IMR-90 (cell line): ENCODE data around the gene SYNPO2. TPM values are rescaled to one million over a fixed set of nuclear protein-coding genes. Genes with fewer than 3 reads are reported as not detected.

ENCODE experiments used
- ATAC-seq: fragments of 200-7000 bp; cut with Tn5 transposase; 2 replicates; pipeline ENCODE4 v1.9.1; 2020; ENCODE audit warnings: low read depth, mild to moderate bottlenecking, moderate library complexity
- BruUV-seq: library from RNA; stranded (reverse); fragments of 400-500 nt; replicated peaks from 2 replicates; lab custom pipeline; 2021; lab: Mats Ljungman, UMichigan
- CTCF ChIA-PET: fragments of 300-600 bp; formaldehyde crosslinking; extraction: SDS; loops from one replicate; lab custom pipeline; 2021; ENCODE audit warnings: antibody characterized with exemption; lab: Yijun Ruan, JAX
- POLR2A ChIA-PET: fragments of 300-600 bp; sonication (Branson Sonifier 250); formaldehyde crosslinking; loops from one replicate; lab custom pipeline; 2022; ENCODE audit warnings: antibody characterized with exemption; ENCODE audit not compliant: unreplicated experiment; lab: Charles Lee
- DNase-seq: peaks from one replicate; pipeline ENCODE4 v3.0.0; 2013
- H2AFZ ChIP-seq: replicated peaks from 2 replicates; pipeline ENCODE3; 2013; ENCODE audit warnings: low read length, mild to moderate bottlenecking; ENCODE audit not compliant: poor library complexity
- H2AK5ac ChIP-seq: 2 replicates; pipeline ENCODE4 v1.6.1; 2013; ENCODE audit warnings: low read depth, low read length, inconsistent platforms
- H2AK9ac ChIP-seq: replicated peaks from 2 replicates; pipeline ENCODE3; 2013; ENCODE audit warnings: mild to moderate bottlenecking, low read depth, low read length, moderate library complexity; ENCODE audit not compliant: poor library complexity
- H2BK120ac ChIP-seq: 2 replicates; pipeline ENCODE4 v1.6.1; 2013; ENCODE audit warnings: low read depth, low read length, inconsistent platforms
- H2BK15ac ChIP-seq: 3 replicates; pipeline ENCODE4 v1.6.1; 2013; ENCODE audit warnings: low read depth, low read length, inconsistent platforms
- H2BK20ac ChIP-seq: 2 replicates; pipeline ENCODE4 v1.6.1; 2013; ENCODE audit warnings: low read depth, mild to moderate bottlenecking, inconsistent platforms, low read length, moderate library complexity
- H2BK5ac ChIP-seq: 2 replicates; pipeline ENCODE4 v1.6.1; 2013; ENCODE audit warnings: mild to moderate bottlenecking, low read depth, low read length, inconsistent platforms; ENCODE audit not compliant: poor library complexity, severe bottlenecking
- H3K14ac ChIP-seq: replicated peaks from 2 replicates; pipeline ENCODE4 v1.6.1; 2013; ENCODE audit warnings: low read depth, low read length, inconsistent platforms
- H3K18ac ChIP-seq: 2 replicates; pipeline ENCODE4 v1.6.1; 2013; ENCODE audit warnings: low read depth, low read length, control low read depth
- H3K23ac ChIP-seq: 2 replicates; pipeline ENCODE4 v1.6.1; 2013; ENCODE audit warnings: low read depth, low read length, inconsistent platforms
- H3K27ac ChIP-seq: 2 replicates; pipeline ENCODE4 v1.5.1; 2013; ENCODE audit warnings: mild to moderate bottlenecking, control low read depth, low read length; ENCODE audit not compliant: insufficient read depth
- H3K27me3 ChIP-seq: 2 replicates; pipeline ENCODE4 v1.6.1; 2013; ENCODE audit warnings: low read length; ENCODE audit not compliant: control insufficient read depth, insufficient read depth
- H3K36me3 ChIP-seq: 2 replicates; pipeline ENCODE4 v1.6.1; 2013; ENCODE audit warnings: low read length, mixed read lengths; ENCODE audit not compliant: control insufficient read depth, insufficient read depth
- H3K4ac ChIP-seq: 2 replicates; pipeline ENCODE4 v1.6.1; 2013; ENCODE audit warnings: low read depth, low read length, inconsistent platforms
- H3K4me1 ChIP-seq: 2 replicates; pipeline ENCODE4 v1.6.1; 2013; ENCODE audit warnings: low read length, mixed read lengths; ENCODE audit not compliant: control insufficient read depth, insufficient read depth
- H3K4me2 ChIP-seq: 2 replicates; pipeline ENCODE4 v1.6.1; 2013; ENCODE audit warnings: low read depth, mild to moderate bottlenecking, control low read depth, low read length, moderate library complexity
- H3K4me3 ChIP-seq: 2 replicates; pipeline ENCODE4 v1.5.1; 2013; ENCODE audit warnings: low read depth, mild to moderate bottlenecking, control low read depth, low read length, moderate library complexity; ENCODE audit not compliant: insufficient read depth
- H3K56ac ChIP-seq: 2 replicates; pipeline ENCODE4 v1.6.1; 2013; ENCODE audit warnings: low read length, inconsistent platforms; ENCODE audit not compliant: insufficient read depth; ENCODE audit errors: extremely low read depth
- H3K79me1 ChIP-seq, 2 experiments: 2 replicates each; pipeline ENCODE4 v1.6.1; 2013; ENCODE audit warnings: low read length in 2 of 2, inconsistent platforms in 1 of 2, low read depth in 1 of 2
- H3K9ac ChIP-seq: 2 replicates; pipeline ENCODE4 v1.6.1; 2013; ENCODE audit warnings: low read depth, low read length, control low read depth
- H3K9me1 ChIP-seq: 2 replicates; pipeline ENCODE4 v1.6.1; 2013; ENCODE audit warnings: low read length, inconsistent platforms; ENCODE audit not compliant: insufficient read depth
- H3K9me3 ChIP-seq: 2 replicates; pipeline ENCODE4 v1.6.1; 2013; ENCODE audit warnings: low read length; ENCODE audit not compliant: control insufficient read depth, insufficient read depth
- H4K20me1 ChIP-seq: 2 replicates; pipeline ENCODE4 v1.6.1; 2013; ENCODE audit warnings: low read length, inconsistent platforms; ENCODE audit not compliant: insufficient read depth
- H4K5ac ChIP-seq: 2 replicates; pipeline ENCODE4 v1.6.1; 2013; ENCODE audit warnings: mild to moderate bottlenecking, low read depth, low read length, control low read depth
- H4K8ac ChIP-seq, 2 experiments: 2 replicates each; pipeline ENCODE4 v1.6.1; 2013; ENCODE audit warnings: low read depth in 2 of 2, low read length in 2 of 2, control low read depth in 1 of 2, inconsistent platforms in 1 of 2
- H4K91ac ChIP-seq: 2 replicates; pipeline ENCODE4 v1.6.1; 2013; ENCODE audit warnings: low read depth, low read length, inconsistent platforms; ENCODE audit not compliant: insufficient read depth
- CTCF ChIP-seq: conservative IDR thresholded peaks from 2 replicates; pipeline ENCODE4 v1.5.1; 2012; ENCODE audit warnings: mild to moderate bottlenecking, low read depth, low read length, improper control_type of control experiment
- ELK1 ChIP-seq: fragments of 150-350 bp; IDR thresholded peaks from 2 replicates; pipeline ENCODE4 v1.6.1; 2016; ENCODE audit warnings: low read depth, mild to moderate bottlenecking, low read length, moderate library complexity, borderline replicate concordance
- FOS ChIP-seq: fragments of 150-350 bp; IDR thresholded peaks from 2 replicates; pipeline ENCODE4 v1.6.1; 2016; ENCODE audit warnings: low read depth, low read length
- MXI1 ChIP-seq: IDR thresholded peaks from 2 replicates; pipeline ENCODE4 v1.6.1; 2012; ENCODE audit warnings: low read depth, mild to moderate bottlenecking, low read length, moderate library complexity, borderline replicate concordance
- NFE2L2 ChIP-seq: fragments of 150-350 bp; IDR thresholded peaks from 2 replicates; pipeline ENCODE4 v1.6.1; 2016; ENCODE audit warnings: low read depth, mild to moderate bottlenecking, low read length
- POLR2A ChIP-seq: IDR thresholded peaks from 2 replicates; pipeline ENCODE4 v1.6.1; 2012; ENCODE audit warnings: mild to moderate bottlenecking, low read depth, low read length
- RAD21 ChIP-seq: IDR thresholded peaks from 2 replicates; pipeline ENCODE4 v1.6.1; 2012; ENCODE audit warnings: low read length, improper control_type of control experiment
- RFX5 ChIP-seq: IDR thresholded peaks from 2 replicates; pipeline ENCODE4 v1.8.0; 2012; ENCODE audit warnings: low read depth, mild to moderate bottlenecking, low read length, moderate library complexity
- SMC3 ChIP-seq: fragments of 150-350 bp; IDR thresholded peaks from 2 replicates; pipeline ENCODE4 v1.6.1; 2016; ENCODE audit warnings: low read depth, mild to moderate bottlenecking, antibody characterized with exemption, low read length, moderate library complexity
- WGBS, 2 experiments: methylation state at CpG; one replicate each; pipeline versions ENCODE4 v1.1.5 to v1.1.7; 2013; ENCODE audit warnings: missing lambda C conversion rate in 2 of 2; ENCODE audit not compliant: insufficient read length in 1 of 2; ENCODE audit errors: extremely low coverage in 2 of 2; 5-methylcytosine and 5-hydroxymethylcytosine counted together
- dilution Hi-C: fragments of 300-500 bp; cut with HindIII; formaldehyde crosslinking; loops from one replicate; pipeline ENCODE4 v1.14.3; 2018; ENCODE audit warnings: low sequenced_read_pairs; ENCODE audit not compliant: unreplicated experiment
- in situ Hi-C: fragments of 300-500 bp; cut with MboI; formaldehyde crosslinking; loops from 3 replicates; pipeline ENCODE4 v1.14.3; 2019; ENCODE audit warnings: low sequenced_read_pairs, inconsistent platforms, mixed read lengths
- intact Hi-C: fragments of 100-400 bp; cut with micrococcal nuclease; formaldehyde crosslinking; loops from 2 replicates; pipeline ENCODE4 v1.10.0; 2022
- polyA plus RNA-seq, 3 experiments: library from polyadenylated mRNA; depleted of rRNA; stranded (reverse); fragments of >200 nt; gene quantifications; 2 replicates each; pipeline ENCODE4 v1.2.3, GENCODE V29; 2012; ENCODE audit warnings: low replicate concordance in 1 of 3
- total RNA-seq: library from RNA; depleted of rRNA; stranded (reverse); fragments of >200 nt; gene quantifications from 2 replicates; pipeline ENCODE4 v1.2.3, GENCODE V29; 2012

Gene SYNPO2
- total and polyA plus RNA-seq, 2 of the 4 experiments (the other 2 are of a cell fraction): 0.99 to 1.8 TPM

DNA sequence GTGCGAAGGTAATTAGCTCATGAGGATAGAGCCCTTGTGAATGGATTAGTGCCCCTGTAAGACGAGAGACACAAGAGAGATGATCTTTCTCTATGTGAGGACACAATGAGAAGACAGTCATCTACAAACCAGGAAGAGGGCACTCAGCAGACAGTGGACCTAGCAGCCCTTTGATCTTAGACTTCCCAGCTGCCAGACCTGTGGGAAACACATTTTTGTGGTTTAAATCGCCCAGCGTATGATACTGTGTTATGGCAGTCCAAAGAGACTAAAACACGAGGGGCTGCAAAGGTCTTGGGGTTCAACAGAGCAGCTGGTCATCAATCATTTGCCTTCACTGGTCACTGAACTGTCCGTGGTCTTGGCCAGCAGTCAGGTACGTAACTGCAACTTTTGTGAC, 9.2 kb upstream of the SYNPO2 start:
- no peak overlapping the region for H2BK20ac ChIP-seq
- intact Hi-C loops: no loop called here
- dilution Hi-C loops: no loop called here

More for the DNA sequence above, 9.2 kb upstream of the SYNPO2 start:
- no peaks in the 10 kb centered on the region for H3K27me3 ChIP-seq
- TF ChIP-seq MXI1: no peak
- no peak for TF ChIP-seq RAD21
- no peak for TF ChIP-seq NFE2L2
- TF ChIP-seq ELK1: no peak
- TF ChIP-seq POLR2A: no peak
- TF ChIP-seq FOS: no peak
- TF ChIP-seq RFX5: no peak
- no peak for TF ChIP-seq CTCF
- no peak for TF ChIP-seq SMC3
- no peak overlapping the region for H2BK5ac ChIP-seq
- H3K4me3 ChIP-seq: no peak overlapping the region
- H2AK5ac ChIP-seq: no peak overlapping the region
- H4K91ac ChIP-seq: no peak overlapping the region
- BruUV-seq: no TSS peak
- H3K9ac ChIP-seq: no peak overlapping the region
- no peaks in the 10 kb centered on the region for H3K79me1 ChIP-seq
- no peak overlapping the region for H4K5ac ChIP-seq
- ChIA-PET CTCF (no interaction called here), POLR2A (no interaction called here)
- no peaks in the 10 kb centered on the region for H3K36me3 ChIP-seq
- no peaks in the 10 kb centered on the region for H3K9me1 ChIP-seq
- WGBS, 2 experiments: 51% methylated on average over 3 of the region's 7 CpGs; no CpG with 5 or more reads in 1 of the 2 experiments
- in situ Hi-C loops: no loop called here
- H3K4me2 ChIP-seq: no peak overlapping the region
- H3K18ac ChIP-seq: no peak overlapping the region
- no peak overlapping the region for H2AFZ ChIP-seq
- no peak overlapping the region for H4K8ac ChIP-seq
- no peak overlapping the region for H3K14ac ChIP-seq
- H3K4me1 ChIP-seq: no peaks in the 10 kb centered on the region
- no peak overlapping the region for H3K4ac ChIP-seq
- H3K56ac ChIP-seq: no peak overlapping the region
- no peak overlapping the region for H2BK120ac ChIP-seq
- 0 out of 2 replicates have a peak, but pooled peaks cover 2% of the 10 kb centered on the region for H3K9me3 ChIP-seq
- no peak overlapping the region for H3K27ac ChIP-seq
- DNase-seq: no peak
- no peak overlapping the region for H3K23ac ChIP-seq
- no peak for ATAC-seq
- H4K20me1 ChIP-seq: no peaks in the 10 kb centered on the region
- H2AK9ac ChIP-seq: no peak overlapping the region
- no peak overlapping the region for H2BK15ac ChIP-seq
